HG03521 (cell line): ENCODE results near the gene ZNF84.

ENCODE experiments used
- ATAC-seq: cut with Tn5 transposase; IDR thresholded peaks from one replicate; pipeline ENCODE4 v1.9.1; 2021; ENCODE audit warnings: mild to moderate bottlenecking, moderate library complexity; ENCODE audit not compliant: unreplicated experiment

Gene ZNF84

GRCh38 chr12:133037207-133038005 lies at the start of gene ZNF84:
Gene ZNF84, plus strand, starts transcription at chr12:133037509. Its CDS starts 3,959 bp downstream, at chr12:133041468.
- peak; percentile 92 for ATAC-seq

- no peak for ATAC-seq
These were observed 38.6 kb upstream of the ZNF84 start for GRCh38 chr12:132998741-132999140.

- no peak for ATAC-seq
These were observed 26.5 kb upstream of the ZNF84 start for GRCh38 chr12:133010657-133011297.

- no peak for ATAC-seq
These were observed 13.7 kb upstream of the ZNF84 start for GRCh38 chr12:133023566-133023965.

GRCh38 chr12:133026996-133027395 lies 10.3 kb upstream of the ZNF84 start:
- ATAC-seq: no peak

- ATAC-seq: no peak
These were observed 905 bp downstream of the ZNF84 start for GRCh38 chr12:133038118-133038709.

GRCh38 chr12:133046698-133047097 lies 9.4 kb downstream of the ZNF84 start:
- ATAC-seq: no peak

GRCh38 chr12:133057446-133057845 lies 20.1 kb downstream of the ZNF84 start:
- no peak for ATAC-seq

GRCh38 chr12:133058203-133059113 lies 21.1 kb downstream of the ZNF84 start:
- no peak for ATAC-seq

GRCh38 chr12:133061954-133062353 lies 24.6 kb downstream of the ZNF84 start:
- ATAC-seq: no peak

- no peak for ATAC-seq
These were observed 26.2 kb downstream of the ZNF84 start for GRCh38 chr12:133063556-133063955.

- ATAC-seq: no peak
These were observed 36.5 kb downstream of the ZNF84 start for GRCh38 chr12:133073836-133074235.

- peak; percentile 68 for ATAC-seq
These were observed 42.7 kb downstream of the ZNF84 start for GRCh38 chr12:133080026-133080367.

- ATAC-seq: peak; percentile 77
These were observed 43.3 kb downstream of the ZNF84 start, which contains the start of gene ZNF140 for GRCh38 chr12:133080368-133081158. Gene ZNF140, plus strand, starts transcription at chr12:133080923. Its CDS starts 398 bp downstream, at chr12:133081321.

GRCh38 chr12:133081159-133081780 lies 44.0 kb downstream of the ZNF84 start:
- no peak for ATAC-seq

- no peak for ATAC-seq
These were observed 46.0 kb downstream of the ZNF84 start for GRCh38 chr12:133083345-133083744.

GRCh38 chr12:133105620-133106019 lies 68.3 kb downstream of the ZNF84 start:
- no peak for ATAC-seq

- ATAC-seq: no peak
These were observed 68.9 kb downstream of the ZNF84 start for GRCh38 chr12:133106253-133106652.

- no peak for ATAC-seq
These were observed 69.8 kb downstream of the ZNF84 start for GRCh38 chr12:133107121-133107520.

GRCh38 chr12:133108150-133108549 lies 70.8 kb downstream of the ZNF84 start:
- no peak for ATAC-seq
